HK-2 (cell line): ENCODE data around the gene ZNF668.

Experiments
- DNase-seq: peaks from one replicate; pipeline ENCODE4 v3.0.0-alpha.2; 2018; ENCODE audit not compliant: unreplicated experiment

ZNF668 gene

GRCh38 chr16:31073970-31074813, at the start of gene ZNF668, which contains the start of gene ZNF646:
ZNF668 (minus strand) TSS chr16:31074240; CDS start chr16:31064459, 9,781 bp downstream.
ZNF646 (plus strand) TSS chr16:31074422; CDS start chr16:31076325, 1,903 bp downstream.
- peak; percentile 99 for DNase-seq

DNA sequence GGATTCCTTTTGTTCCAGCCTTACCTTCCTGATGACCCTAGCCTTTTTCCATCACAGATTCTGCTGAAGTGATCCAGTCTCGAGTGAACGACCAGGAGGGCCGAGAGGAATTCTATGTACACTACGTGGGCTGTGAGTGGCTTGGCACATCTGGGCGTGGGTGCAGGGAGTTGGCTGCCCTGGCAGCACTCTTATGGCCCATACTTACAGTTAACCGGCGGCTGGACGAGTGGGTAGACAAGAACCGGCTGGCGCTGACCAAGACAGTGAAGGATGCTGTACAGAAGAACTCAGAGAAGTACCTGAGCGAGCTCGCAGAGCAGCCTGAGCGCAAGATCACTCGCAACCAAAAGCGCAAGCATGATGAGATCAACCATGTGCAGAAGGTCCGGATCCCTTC, 46.1 kb upstream of the ZNF668 start:
- no peak for DNase-seq

DNA sequence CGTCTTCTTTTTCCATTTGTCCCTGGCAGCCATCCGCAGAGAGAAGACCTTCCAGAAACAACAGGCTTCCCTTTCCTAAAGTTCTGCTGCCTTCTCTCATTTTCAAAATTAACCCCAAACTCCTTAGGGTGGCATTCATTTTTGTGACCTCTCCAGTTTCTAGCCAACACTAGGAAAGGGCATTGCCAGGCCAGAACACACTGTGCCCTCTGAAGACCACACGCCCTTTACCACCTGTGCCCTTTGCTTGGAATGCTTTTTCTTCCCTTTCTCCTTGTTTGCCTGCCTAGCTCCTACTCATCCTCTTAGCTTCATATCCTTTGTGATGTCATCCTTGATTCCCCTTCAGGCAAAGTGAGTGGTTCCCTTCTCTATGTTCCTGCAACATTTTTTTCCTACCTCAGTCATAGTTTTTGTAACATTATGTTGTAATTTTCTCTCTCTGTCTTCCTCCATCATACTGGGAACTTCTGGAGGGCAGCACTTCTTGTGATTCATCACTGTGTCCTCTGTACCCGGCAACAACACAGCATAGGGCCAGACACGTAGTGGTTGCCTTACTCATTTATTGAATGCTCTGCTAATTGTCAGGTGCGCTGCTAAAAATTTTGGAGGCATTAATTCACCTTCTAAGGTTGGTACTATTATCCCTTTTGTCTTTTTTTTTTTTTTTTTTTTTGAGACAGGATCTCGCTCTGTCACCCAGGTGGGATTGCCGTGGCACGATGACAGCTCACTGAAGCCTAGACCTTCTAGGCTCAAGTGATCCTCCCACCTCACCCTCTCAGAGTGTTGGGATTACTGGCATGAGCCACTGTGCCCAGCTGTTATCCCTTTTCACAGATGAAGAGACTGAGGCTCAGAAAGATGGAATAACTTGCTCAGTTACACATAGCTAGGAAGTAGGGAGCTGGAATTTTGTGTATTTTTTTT, 44.4 kb upstream of the ZNF668 start:
- no peak for DNase-seq

- DNase-seq = peak; percentile 99
These were observed 43.6 kb upstream of the ZNF668 start, which contains the start of gene KAT8 for GRCh38 chr16:31117384-31118222. KAT8 (plus strand) TSS chr16:31117664; CDS start chr16:31117682, 18 bp downstream.

GRCh38 chr16:31114468-31114867, 40.4 kb upstream of the ZNF668 start:
- no peak for DNase-seq

DNA sequence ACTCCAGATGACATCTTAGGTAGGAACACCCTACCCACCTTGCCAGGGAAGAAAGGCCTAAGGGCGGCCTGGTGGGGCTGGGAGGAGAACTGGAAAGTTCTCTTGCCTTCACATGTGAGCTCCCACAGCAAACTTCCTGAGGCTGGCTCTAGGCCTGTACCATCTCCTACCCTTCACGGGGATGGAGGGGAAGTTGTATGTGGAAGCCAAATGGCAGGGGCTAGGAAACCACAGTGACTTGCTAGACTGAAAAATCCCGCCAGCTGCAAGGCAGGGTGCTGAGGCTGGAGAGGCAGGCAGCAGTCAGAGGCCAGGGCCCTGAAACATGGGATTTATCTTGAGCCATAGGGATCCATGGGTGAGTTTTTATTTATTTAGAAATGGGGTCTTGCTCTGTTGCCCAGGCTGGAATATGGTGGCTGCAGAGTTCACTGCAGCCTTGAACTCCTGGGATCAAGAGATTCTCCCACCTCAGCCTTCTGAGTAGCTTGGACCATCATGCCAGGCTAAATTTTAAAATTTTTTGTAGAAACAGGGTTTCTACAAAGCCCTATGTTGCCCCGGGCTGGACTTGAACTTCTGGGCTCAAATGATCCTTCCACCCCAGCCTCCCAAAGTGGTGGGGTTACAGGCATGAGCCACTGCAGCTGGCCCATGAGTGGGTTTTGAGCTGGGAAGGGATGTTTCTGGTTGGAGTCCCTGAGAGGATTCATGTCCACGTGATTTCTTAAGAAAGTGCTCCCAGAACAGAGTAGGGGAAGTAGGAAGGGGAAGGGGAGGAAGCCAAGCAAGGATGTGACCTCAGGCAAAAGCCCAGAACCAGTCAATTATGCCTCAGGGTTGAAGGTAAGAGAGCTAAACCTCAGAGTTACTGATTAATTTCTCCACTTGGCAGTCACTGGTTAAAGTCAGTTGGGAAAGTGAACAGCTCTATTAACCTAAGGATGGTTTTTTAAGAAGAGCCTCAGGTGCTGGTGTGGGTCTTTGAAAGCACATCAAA, 39.4 kb upstream of the ZNF668 start:
- DNase-seq = peak; percentile 71

DNA sequence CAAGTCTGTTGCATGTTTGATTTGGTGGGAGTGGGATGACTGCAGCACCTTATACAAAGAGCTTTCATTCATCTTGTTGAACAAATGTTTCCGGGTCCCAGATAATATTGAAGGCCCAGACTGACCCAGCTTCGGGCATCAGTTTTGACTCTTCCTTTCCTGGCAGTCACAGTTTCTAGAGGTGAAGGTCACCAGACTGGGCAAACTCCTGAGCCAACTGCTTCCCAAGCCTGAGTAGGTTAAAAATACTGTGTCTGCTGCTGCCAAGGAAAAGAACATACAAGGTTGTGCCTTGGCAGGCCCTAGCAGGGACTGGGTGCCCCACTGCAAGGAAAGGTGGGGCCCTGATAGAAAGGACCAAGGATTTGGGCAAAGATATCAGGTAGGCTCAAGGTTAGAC, 38.7 kb upstream of the ZNF668 start:
- no peak for DNase-seq

DNA sequence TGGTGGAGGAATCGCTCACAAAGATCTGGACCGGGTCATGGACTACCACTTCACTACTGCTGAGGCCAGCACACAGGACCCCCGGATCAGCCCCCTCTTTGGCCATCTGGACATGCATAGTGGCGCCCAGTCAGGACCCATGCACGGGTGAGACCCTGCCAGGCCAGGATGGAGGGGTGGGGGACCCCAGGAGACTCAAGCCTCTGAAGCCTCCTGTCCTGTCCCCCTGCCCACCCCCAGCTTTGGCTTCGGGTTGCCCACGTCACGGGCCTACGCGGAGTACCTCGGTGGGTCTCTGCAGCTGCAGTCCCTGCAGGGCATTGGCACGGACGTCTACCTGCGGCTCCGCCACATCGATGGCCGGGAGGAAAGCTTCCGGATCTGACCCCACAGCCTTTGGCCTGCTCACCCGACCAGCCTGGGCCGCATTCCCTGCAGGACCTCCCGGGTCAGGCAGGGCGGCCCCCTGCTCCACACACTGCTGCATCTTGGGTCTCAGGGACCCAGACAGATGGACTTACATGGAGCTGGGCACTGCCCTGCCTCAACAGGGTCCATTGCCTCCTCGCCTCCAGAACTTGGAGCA, 37.9 kb upstream of the ZNF668 start:
- DNase-seq = no peak

DNA sequence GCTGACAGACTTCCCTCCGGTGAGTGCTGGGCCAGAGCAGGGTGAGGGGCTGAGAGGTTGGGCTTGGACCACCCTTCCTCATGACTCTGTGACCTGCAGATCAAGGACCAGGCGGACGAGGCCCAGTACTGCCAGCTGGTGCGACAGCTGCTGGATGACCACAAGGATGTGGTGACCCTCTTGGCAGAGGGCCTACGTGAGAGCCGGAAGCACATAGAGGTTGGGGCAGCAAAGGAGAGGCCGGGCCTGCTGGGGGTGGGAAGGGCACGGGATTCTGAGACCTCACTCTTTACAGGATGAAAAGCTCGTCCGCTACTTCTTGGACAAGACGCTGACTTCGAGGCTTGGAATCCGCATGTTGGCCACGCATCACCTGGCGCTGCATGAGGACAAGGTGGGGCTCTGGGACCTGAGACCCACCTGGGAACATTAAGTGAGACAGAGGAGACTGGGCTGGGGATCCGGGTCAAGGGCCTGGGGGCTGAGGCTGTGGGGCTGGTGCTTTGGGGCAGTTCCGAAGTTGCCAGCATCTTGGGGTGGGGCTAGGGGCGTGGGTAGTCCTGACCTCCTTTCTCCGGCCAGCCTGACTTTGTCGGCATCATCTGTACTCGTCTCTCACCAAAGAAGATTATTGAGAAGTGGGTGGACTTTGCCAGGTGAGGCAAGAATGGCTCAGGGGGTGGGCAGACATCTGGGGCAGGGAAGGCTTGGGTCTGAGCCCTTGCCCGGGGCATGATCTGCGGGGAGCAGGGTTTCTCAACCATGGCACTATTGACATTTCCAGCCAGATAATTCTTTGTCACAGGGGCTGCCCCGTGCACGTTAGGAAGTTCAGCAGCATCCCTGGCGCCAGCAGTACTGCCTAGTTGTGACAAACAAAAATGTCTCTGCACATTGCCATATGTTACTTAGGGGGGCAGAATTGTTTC, 36.3 kb upstream of the ZNF668 start:
- no peak for DNase-seq

DNA sequence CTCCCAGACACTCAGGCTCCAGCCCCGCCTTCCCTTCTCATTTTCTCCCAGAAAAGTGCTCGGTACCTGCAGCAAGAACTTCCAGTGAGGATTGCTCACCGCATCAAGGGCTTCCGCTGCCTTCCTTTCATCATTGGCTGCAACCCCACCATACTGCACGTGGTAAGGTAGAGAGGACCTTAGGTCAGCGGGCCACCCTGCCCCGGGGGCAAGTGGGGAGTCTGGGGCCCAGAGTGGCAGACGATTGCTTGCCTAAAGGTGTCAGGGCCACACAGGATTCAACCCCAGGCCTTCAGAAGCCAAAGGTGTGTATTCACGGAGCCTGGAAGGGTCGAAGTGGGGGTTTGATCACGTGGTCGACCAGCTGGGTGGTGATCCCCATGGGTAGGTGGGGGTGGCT, 35.6 kb upstream of the ZNF668 start:
- DNase-seq = no peak

GRCh38 chr16:31108794-31109558, 34.9 kb upstream of the ZNF668 start:
- no peak for DNase-seq

- DNase-seq = peak; percentile 87
These were observed 34.2 kb upstream of the ZNF668 start, which contains the start of gene BCKDK for GRCh38 chr16:31108035-31108793. BCKDK (plus strand) TSS chr16:31108386; CDS start chr16:31109224, 838 bp downstream.

DNA sequence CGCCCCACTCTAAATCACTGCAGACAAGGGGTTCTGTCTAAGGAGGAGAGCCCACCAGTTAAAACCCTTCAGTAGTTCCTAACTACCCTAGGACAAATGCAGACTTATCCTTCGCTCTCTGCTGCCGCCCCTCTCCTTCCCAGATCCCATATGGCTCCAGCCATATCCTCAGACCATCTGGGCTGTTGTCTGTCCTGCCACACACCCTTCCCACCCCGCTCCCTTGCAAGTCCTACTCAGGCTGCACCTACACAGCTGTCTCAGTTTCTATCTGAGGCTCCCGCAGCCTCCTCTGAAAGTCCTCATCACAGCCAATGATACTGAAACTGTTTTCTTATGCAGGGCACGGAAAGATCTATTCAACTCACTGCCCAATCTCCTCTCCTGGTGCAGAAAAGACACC, 33.4 kb upstream of the ZNF668 start:
- DNase-seq = no peak

- no peak for DNase-seq
These were observed 32.7 kb upstream of the ZNF668 start for GRCh38 chr16:31106509-31107464.

GRCh38 chr16:31105677-31106213, 31.7 kb upstream of the ZNF668 start:
- no peak for DNase-seq
